Measurements from ENCODE around the gene SWAP70. TPM values are rescaled to one million over a fixed set of nuclear protein-coding genes. Genes with fewer than 3 reads are reported as not detected.
"Not testable (repeated sequence)": the region's sequence is repeated elsewhere in the genome, so short reads cannot be mapped to it uniquely, and the experiment has no call there.

Gene SWAP70
- total RNA-seq, result 10 to 100 TPM in 1 of 2 experiments, 1 to 10 TPM in 1; 8.4 to 10.2 TPM

DNA sequence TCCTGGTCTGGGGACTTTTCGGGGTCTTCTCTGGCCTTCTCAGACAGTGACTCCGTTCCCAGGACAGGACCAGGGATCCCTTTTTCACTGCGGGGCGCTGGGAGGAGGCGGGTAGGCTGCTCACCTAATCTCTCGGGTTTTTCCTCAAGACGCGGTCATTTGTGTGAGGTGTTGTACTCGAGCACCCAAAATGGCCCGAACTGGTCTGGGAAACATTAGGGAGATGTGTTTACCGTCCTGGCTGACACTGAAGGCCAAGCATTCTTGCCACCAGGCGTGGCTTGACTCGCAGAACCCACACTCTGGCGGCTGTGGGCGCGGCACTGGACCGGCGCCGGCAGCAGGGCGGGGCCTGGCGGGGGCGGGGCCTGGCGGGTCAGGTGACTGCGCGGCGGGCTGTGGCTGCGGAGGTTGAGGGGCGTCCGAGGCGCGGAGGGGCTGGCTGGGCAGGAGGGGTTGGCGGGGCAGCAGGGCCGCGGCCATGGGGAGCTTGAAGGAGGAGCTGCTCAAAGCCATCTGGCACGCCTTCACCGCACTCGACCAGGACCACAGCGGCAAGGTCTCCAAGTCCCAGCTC, at the start of gene SWAP70:
SWAP70 (plus strand) TSS at position 379 of the 577 bp plus-strand sequence; CDS start at position 482, 103 bp downstream.
- CTCF ChIA-PET, result no interaction called here
- POLR2A ChIA-PET, result interaction anchor here (0.6 kb wide), 1 partner anchor 15 kb away, joined by 3 read pairs; no protein-coding TSS in a partner anchor

DNA sequence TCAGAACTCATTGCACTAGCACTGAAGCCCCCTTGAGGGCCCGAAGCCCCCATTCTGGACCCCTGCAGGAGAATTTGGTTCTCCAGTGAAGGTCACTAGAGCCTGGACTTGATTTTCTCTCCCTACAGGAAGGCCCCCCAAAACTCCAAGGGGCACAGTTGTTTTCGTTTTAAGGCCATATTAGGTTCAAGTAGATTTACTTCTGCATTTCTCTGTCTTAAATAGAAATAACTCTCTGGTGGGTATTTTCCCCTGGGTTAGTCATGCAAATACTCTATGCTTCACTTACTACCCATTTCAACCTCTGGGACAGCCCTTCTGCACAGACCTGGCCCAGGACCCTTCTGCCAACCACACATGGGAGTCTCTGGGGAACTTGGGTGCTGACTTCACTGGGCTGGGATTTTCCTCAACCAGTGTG, 48.8 kb upstream of the SWAP70 start:
- ChIA-PET POLR2A (no interaction called here), CTCF (no interaction called here)

DNA sequence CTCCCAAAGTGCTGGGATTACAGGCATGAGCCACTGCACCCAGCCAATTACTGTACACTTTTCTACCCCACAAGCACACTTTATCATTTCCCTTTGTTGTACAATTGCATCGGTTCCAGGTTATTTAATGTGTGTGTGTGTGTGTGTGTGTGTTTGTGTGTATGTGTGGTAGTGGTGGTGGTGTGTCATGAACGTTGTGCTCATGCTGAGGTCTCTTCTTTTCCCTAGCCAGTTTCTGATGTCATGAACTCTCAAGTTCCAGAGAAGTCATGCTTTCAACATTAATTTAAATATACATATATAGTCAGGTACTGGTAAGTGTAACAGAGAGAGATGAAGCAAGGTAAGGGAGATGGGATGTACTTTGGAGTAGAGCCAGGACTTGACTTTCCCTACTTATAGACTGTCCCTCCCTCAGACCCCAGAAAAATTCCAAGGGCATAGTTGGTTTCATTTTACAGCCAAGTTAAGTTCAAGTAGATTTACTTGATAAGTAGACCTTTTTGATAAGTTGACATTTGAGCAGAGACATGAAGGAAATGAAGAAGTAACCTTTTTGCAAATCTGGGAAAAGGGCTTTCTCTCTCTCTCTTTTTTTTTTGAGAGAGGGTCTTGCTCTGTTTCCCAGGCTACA, 47.7 kb upstream of the SWAP70 start:
- CTCF ChIA-PET, result interaction anchor here (1.8 kb wide), 1 partner anchor 81 kb away, joined by 4 read pairs; no protein-coding TSS in a partner anchor
- POLR2A ChIA-PET, result no interaction called here

DNA sequence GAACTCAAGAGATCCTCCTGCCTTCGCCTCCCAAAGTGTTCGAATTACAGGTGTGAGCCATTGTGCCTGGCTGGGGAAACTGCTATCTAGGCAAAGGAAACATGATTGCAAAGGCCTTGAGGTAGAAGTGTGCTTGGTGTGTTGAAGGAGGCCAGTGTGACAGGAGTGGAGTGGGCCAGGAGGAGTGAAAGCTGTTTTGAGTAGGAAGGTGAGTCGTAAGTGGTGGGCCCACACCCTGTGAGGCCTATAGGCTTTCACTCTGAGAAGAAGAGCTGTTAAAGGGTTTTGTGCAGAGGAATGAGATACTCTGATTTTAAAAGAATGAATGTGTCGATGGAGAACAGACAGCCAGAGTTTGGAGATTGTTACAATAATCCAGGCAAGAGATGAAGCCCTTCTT, 47.0 kb upstream of the SWAP70 start:
- ChIA-PET POLR2A (no interaction called here), CTCF (interaction anchor here (1.8 kb wide), 1 partner anchor 82 kb away, joined by 4 read pairs; no protein-coding TSS in a partner anchor)

DNA sequence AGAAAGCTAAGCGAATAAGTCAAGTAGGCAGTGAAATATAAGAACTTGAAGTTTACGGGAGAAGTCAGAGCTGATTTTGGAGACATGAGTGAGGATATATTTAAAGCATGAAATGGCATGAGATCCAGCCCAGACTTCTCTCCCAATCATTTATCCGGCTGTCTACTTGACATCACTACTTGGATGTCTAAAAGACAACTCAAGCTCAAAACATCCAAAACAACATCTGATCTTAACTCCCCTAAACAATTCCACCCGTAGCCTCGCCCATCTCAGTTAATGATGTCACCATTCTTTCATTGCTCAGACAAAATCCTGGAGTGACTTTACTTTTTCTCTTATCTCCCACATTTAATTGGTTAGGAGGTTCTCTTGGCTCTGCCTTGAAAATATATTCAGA, 45.9 kb upstream of the SWAP70 start:
- POLR2A ChIA-PET, result no interaction called here
- CTCF ChIA-PET, result interaction anchor here (0.7 to 1.8 kb wide), 2 partner anchors 11 to 83 kb away, joined by 4 to 5 read pairs; no protein-coding TSS in a partner anchor

DNA sequence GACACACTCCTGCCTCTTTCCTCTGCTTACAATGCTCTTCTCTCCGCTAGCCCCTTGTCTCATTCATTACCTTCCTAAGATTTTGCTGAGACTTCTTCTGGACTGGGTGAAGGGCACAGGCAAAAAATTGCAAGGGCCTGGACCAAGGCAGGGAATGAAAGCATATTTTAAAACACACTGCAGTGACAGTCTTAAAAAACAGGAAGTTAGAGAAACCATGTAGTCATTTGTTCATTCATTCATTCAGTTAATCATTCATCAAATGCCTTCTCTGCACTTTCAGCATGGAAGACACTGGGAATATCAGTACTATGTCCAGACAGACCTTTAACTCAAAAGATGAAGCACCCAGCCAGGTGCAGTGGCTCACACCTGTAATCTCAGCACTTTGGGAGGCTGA, 44.9 kb upstream of the SWAP70 start:
- ChIA-PET POLR2A (no interaction called here), CTCF (no interaction called here)

DNA sequence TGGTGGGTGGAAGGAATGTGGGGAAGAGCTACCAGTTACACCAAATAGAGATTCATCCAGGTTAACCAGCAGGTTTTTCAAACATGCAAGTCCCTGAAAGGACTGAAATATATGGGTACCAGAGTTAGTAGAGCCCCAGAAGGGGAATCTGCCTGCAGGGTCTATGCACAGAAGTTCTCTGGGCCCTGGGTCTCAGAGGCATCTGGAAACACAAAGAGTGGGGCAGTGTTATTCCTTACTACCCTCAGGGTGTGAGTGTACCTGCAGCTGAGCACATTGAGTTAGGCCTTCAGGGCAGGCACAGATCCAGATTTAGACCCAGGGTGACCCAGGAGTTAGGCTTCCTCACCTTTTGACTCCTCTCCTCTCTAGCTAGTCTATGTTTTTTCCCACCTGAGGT, 43.9 kb upstream of the SWAP70 start:
- ChIA-PET CTCF (interaction anchor here (1.1 kb wide), 1 partner anchor 139 kb away, joined by 3 read pairs; no protein-coding TSS in a partner anchor), POLR2A (interaction anchor here (0.5 kb wide), 1 partner anchor 65 kb away, joined by 3 read pairs; no protein-coding TSS in a partner anchor)

DNA sequence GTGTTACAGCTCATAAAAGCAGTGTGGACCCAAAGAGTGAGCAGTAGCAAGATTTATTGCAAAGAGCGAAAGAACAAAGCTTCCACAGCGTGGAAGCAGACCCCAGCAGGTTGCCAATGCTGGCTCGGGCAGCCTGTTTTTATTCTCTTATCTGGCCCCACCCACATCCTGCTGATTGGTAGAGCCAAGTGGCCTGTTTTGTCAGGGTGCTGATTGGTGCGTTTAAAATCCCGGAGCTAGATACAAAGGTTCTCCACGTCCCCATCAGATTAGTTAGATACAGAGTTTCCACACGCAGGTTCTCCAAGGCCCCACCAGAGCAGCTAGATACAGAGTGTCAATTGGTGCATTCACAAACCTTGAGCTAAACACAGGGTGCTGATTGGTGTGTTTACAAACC, 41.5 kb upstream of the SWAP70 start:
- POLR2A ChIA-PET, CTCF ChIA-PET: not testable (repeated sequence)

DNA sequence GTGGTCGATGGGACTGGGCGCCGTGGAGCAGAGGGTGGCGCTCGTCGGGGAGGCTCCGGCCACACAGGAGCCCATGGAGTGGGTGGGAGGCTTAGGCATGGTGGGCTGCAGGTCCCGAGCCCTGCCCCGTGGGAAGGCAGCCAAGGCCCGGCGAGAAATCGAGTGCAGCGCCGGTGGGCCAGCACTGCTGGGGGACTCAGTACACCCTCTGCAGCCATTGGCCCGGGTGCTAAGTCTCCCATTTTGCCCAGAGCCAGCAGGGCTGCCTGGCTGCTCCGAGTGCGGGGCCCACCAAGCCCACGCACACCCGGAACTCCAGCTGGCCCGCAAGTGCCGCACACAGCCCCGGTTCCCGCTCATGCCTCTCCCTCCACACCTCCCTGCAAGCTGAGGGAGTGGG, 40.8 kb upstream of the SWAP70 start:
- CTCF ChIA-PET, POLR2A ChIA-PET: not testable (repeated sequence)

DNA sequence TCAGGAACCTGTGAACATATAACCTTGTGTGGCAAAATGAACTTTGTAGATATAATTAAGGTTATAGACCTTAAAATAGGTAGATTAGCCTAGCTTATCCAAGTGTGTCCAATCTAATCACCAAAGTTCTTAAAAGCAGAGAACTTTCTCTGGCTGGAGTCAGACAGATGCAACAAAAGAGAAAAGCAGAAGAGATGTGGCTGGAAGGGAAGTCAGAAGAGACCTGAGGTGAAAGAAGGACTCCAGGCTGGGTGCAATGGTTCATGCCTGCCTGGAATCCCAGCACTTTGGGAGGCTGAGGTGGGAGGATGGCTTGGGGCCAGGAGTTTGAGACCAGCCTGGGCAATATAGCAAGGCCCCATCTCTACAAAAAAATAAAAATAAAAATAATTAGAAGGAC, 39.4 kb upstream of the SWAP70 start:
- ChIA-PET POLR2A (no interaction called here), CTCF (no interaction called here)

DNA sequence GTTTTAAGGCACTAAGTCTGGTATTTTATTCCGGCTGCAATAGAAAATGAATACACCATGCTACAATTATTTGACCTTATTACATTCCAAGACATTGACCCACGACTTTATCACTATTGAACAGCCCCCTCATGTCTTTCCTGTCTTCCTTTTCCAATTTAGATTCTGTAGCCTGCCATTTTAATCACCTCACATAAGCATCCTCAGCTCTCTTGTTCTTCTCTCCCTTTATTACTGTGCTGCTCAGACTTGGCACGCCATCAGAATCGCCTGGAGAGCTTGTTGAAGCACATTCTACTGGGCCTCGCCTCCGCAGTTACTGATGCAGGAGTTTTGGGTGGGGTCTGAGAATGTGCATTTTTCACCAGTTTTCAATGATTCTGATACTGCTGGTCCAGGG, 38.7 kb upstream of the SWAP70 start:
- CTCF ChIA-PET, result no interaction called here
- POLR2A ChIA-PET, result no interaction called here

DNA sequence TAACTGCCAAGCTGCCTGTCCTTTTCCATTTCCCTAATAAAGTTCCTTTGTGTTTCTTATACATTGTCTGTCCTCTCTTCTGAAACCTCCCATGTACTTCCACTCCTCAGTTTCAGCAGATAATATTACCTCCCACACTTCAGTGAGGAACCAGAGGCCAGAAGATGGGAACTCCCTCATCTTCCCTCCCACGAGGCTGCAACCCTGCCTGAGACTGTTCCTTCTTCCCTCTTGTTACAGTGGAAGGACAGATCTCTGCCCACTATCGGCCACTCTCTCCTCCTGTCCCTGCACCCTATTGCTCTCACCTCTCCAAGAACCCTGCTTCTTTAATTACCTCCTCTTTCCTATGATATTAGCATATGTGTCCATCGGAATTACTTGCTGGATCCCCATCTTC, 38.1 kb upstream of the SWAP70 start:
- ChIA-PET POLR2A (no interaction called here), CTCF (no interaction called here)

DNA sequence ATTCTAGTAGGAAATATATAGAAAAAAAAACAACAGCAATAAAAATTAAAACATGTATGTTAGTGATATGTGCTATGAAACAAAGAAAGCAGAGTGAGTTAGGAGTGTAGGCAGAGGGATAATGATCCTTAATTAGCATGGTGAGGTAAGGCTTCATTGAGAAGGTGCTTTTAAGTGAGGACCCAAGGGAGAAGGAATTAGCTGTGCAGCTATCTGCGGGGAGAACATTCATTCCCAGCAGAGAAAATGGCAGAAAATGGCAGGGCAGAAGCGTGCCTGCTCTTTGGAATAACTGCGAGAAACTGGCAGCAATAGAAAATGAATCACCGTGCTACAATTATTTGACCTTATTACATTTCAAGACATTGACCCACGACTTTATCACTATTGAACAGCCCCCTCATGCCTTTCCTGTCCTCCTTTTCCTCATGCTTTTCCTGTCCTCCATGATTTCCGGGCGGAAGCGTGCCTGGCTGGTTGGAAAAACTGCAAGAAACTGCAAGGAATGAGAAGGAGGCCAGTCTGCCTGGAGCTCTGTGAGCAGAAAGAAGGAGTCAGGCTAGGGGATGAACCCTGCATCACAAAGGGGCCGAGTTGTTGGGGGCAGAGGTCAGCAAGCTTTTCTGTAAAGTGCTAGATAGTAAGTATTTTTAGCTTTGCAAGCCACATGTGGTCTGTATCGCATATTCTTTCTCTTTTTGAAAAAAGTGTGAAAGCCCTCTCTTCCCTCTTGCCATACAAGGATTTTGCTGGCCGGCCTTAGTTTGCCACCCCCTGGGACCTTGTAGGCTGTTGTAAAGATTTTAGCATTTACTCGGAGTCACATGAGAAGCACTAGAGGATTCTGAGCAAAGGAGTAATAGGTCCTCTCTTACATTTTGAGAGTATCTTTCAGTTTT, 37.1 kb upstream of the SWAP70 start:
- POLR2A ChIA-PET, result no interaction called here
- CTCF ChIA-PET, result no interaction called here

DNA sequence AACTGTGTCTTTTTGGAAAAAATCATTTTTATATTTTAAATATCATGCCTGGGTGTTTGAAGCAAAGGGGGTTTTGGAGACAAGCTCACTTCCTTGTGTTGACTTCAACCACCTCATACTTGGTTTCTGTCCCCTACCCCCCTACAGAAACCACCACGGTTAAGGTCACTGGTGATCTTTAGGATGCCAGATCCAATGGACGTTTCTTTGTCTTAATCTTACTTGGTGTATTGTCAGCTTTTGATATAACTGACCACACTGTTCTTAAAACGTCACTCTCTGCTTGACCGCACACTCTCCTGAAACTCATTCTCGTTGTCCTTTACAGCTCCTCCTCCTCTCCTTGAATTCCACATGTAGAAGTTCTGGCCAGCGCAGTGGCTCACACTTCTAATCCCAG, 34.8 kb upstream of the SWAP70 start:
- ChIA-PET CTCF (interaction anchor here (0.6 kb wide), 1 partner anchor 11 kb away, joined by 5 read pairs; no protein-coding TSS in a partner anchor), POLR2A (no interaction called here)

DNA sequence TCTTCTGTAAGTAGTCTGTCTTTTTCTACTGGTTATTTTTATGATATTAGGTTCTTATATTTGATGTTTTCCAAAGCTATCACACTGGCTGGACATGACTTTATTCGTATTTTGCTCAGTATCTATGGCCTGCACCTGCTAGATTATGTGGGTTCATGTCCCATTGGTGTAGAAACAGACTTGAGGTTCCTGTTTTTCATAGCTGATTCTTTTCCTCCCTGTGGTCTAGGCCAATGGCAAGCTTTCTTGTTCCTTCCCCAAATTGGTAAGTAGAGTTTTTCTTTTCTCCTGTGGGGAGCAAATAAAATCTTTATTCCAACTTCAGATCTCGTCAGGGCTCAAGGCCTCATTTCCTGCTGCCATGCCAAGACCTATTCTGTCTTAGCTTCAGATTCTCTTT, 30.2 kb upstream of the SWAP70 start:
- CTCF ChIA-PET, result no interaction called here
- POLR2A ChIA-PET, result no interaction called here

DNA sequence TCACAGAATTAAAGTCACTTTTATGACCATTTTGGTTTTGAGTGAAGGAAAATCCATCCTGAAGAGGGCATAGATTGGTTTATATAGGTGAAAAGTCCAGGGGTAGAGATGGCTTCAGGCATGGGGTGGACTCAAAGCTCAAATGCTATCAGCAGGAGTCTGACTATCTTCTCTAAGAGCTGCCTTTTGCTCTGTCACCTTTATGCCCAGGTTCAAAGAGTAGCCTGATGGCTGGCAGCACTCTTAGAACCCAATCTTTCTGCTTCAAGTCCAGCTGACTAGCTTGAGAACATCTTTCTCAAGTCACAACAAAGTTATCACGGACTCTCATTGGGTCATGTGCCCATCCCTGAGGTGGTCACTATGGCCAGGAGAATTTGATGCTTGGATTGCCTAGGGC, 27.2 kb upstream of the SWAP70 start:
- ChIA-PET POLR2A (no interaction called here), CTCF (no interaction called here)

DNA sequence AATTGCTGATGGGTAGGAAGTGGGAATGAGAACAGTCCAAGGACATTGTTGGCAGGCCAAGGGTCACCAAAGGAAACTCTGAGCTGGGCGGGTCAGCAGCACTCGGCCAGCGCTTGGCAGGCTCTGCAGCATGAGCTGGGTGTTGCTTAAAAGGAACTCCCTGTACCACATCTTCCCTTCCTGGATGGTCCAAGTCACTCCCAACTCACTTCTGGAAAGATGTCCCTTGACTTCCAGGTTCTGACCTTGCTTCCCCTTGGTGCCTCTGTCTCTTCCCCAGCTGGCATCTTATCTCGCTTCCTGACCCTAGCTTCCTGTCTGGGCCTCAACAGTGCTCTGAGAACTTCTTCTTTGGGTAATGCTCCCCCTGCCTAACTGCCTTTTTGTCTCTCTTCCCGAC, 24.8 kb upstream of the SWAP70 start:
- ChIA-PET CTCF (interaction anchor here (0.5 kb wide), 1 partner anchor 102 kb away, joined by 3 read pairs; no protein-coding TSS in a partner anchor), POLR2A (no interaction called here)

DNA sequence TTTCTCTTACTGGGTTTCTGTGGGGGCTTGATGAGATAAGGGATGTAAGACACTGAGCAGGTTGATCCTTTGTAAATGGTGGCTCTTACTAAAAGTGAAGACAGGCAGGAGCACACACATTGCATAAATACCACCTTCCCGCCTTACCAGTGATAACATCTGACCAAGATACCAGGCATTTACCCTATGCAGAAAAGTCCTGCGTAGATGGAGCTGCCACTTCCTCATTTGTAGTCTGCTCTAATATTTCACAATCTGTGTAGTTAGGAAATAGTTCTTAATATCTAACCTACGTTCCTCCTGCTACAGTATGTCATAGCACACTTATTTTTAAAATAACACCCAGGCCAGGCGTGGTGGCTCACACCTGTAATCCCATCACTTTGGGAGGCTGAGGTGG, 23.9 kb upstream of the SWAP70 start:
- CTCF ChIA-PET, result no interaction called here
- POLR2A ChIA-PET, result no interaction called here

DNA sequence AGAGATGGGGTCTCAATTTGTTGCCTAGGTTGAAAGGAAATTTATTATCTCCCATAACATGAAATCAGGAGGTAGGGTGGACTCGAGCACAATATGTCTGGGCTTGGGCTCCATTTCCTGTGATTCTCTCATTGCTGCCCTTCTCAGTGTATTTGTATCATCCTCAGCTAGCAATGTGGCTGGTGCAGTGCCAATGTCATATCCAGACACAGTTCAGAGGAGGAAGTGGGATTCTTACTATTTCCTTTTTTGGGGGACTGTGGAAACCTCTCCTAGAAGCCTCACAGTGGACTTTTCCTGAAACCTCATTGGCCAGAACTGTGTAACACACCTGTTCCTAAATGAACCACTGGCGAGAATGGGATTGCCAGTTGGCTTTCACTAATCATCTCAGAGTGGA, 21.0 kb upstream of the SWAP70 start:
- CTCF ChIA-PET, result no interaction called here
- POLR2A ChIA-PET, result no interaction called here

DNA sequence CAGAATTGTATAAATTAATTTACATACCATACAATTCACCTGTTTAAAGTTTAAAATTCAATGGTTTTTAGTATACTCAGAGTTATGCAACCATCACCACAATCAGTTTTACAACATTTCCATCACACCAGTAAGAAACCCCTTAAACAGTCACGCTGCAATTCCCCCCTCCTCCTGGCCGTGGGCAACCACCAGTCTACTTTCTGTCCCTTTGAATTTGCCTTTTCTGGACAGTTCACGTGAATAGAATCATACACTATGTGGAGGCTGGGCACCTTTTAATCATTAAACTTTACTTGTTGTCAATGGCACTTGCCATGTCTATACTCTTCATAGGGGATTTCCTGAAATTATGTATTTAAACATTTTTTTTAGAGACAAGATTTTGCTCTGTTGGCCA, 20.1 kb upstream of the SWAP70 start:
- POLR2A ChIA-PET, result no interaction called here
- CTCF ChIA-PET, result no interaction called here

DNA sequence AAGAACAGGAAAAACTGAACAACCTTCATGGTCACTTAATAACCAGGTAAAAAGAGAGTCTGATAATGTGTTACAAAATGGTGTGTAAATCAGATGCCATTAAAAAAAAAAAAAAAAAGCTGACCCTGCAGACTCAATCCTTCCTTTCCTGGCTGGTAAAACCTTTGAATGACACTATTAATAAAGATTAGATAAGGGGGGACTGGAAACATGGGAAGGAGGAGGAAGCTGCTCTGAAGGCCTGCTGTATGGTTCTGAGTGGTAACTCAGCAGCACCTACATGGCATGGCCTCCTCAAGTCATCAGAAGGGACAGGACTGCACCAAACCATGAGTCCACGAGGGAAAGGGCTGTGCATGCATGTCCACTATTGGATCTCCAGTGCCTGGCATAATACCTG, 18.0 kb upstream of the SWAP70 start:
- ChIA-PET CTCF (no interaction called here), POLR2A (no interaction called here)

Data from activated CD8-positive, alpha-beta memory T cell treated with anti-CD3 and anti-CD28 coated beads for 36 hours (primary cell).